ENCODE data around the gene RPL36.
"Not testable (repeated sequence)": the region's sequence is repeated elsewhere in the genome, so short reads cannot be mapped to it uniquely, and the experiment has no call there.

RPL36 gene

GRCh38 chr19:5690955-5691821 is 1.1 kb downstream of the RPL36 start:
- DNase-seq (ENCODE audit: low spot score): peak; percentile 25

GRCh38 chr19:5691822-5692722 is 2.0 kb downstream of the RPL36 start:
- DNase-seq (ENCODE audit: low spot score): no peak

- no peak for DNase-seq (ENCODE audit: low spot score)
These were observed 2.7 kb downstream of the RPL36 start for GRCh38 chr19:5692723-5693194.

GRCh38 chr19:5693195-5694166 is 3.4 kb downstream of the RPL36 start:
- DNase-seq (ENCODE audit: low spot score): no peak

- no peak for DNase-seq (ENCODE audit: low spot score)
These were observed 4.3 kb downstream of the RPL36 start for GRCh38 chr19:5694167-5694955.

- no peak for DNase-seq (ENCODE audit: low spot score)
These were observed 5.0 kb downstream of the RPL36 start for GRCh38 chr19:5694956-5695648.

- no peak for DNase-seq (ENCODE audit: low spot score)
These were observed 5.6 kb downstream of the RPL36 start for GRCh38 chr19:5695649-5696195.

GRCh38 chr19:5696196-5697021 is 6.3 kb downstream of the RPL36 start:
- no peak for DNase-seq (ENCODE audit: low spot score)

GRCh38 chr19:5697022-5697889 is 7.2 kb downstream of the RPL36 start:
- no peak for DNase-seq (ENCODE audit: low spot score)

GRCh38 chr19:5697890-5698634 is 8.0 kb downstream of the RPL36 start:
- DNase-seq (ENCODE audit: low spot score): no peak

- DNase-seq (ENCODE audit: low spot score): no peak
These were observed 8.7 kb downstream of the RPL36 start for GRCh38 chr19:5698635-5699422.

GRCh38 chr19:5700455-5701092 is 10.5 kb downstream of the RPL36 start:
- DNase-seq (ENCODE audit: low spot score): no peak

- DNase-seq (ENCODE audit: low spot score): not testable (repeated sequence)
These were observed 11.9 kb downstream of the RPL36 start for GRCh38 chr19:5702053-5702410.

GRCh38 chr19:5703819-5704818 is 14.0 kb downstream of the RPL36 start:
- DNase-seq (ENCODE audit: low spot score): no peak

GRCh38 chr19:5705552-5705951 is 15.5 kb downstream of the RPL36 start:
- no peak for DNase-seq (ENCODE audit: low spot score)
